Endodermal cell (in vitro differentiated cells): ENCODE data around the gene PIGQ. TPM values are rescaled to one million over a fixed set of nuclear protein-coding genes. Genes with fewer than 3 reads are reported as not detected.

Experiments used
- DNase-seq: peaks from one replicate; pipeline ENCODE4 v3.0.0-alpha.2; 2017
- H3K27ac ChIP-seq: 2 replicates; pipeline ENCODE4 v1.5.1; 2013; ENCODE audit warnings: mild to moderate bottlenecking, low read depth, low read length, moderate library complexity
- H3K27me3 ChIP-seq: 2 replicates; pipeline ENCODE4 v1.6.1; 2013; ENCODE audit warnings: mild to moderate bottlenecking, low read length, moderate library complexity; ENCODE audit not compliant: insufficient read depth, control insufficient read depth, poor library complexity, severe bottlenecking
- H3K36me3 ChIP-seq: 2 replicates; pipeline ENCODE4 v1.7.0; 2013; ENCODE audit warnings: mild to moderate bottlenecking, low read length, moderate library complexity; ENCODE audit not compliant: control insufficient read depth, insufficient read depth
- H3K4me1 ChIP-seq: one replicate; pipeline ENCODE4 v1.7.0; 2013; ENCODE audit warnings: low read length; ENCODE audit not compliant: control insufficient read depth, insufficient read depth
- H3K4me3 ChIP-seq: 2 replicates; pipeline ENCODE4 v1.5.1; 2013; ENCODE audit warnings: mild to moderate bottlenecking, low read length, moderate library complexity
- H3K9ac ChIP-seq: 2 replicates; pipeline ENCODE4 v1.6.1; 2013; ENCODE audit warnings: mild to moderate bottlenecking, low read length, moderate library complexity; ENCODE audit not compliant: poor library complexity, severe bottlenecking; ENCODE audit errors: extremely low read depth
- H3K9me3 ChIP-seq: 2 replicates; pipeline ENCODE4 v1.6.1; 2013; ENCODE audit warnings: mild to moderate bottlenecking, low read length, moderate library complexity; ENCODE audit not compliant: control insufficient read depth
- H3K27ac Mint-ChIP-seq: 2 replicates; pipeline ENCODE4 v1.8.0; 2020; ENCODE audit warnings: mixed read lengths
- H3K27me3 Mint-ChIP-seq: 2 replicates; pipeline ENCODE4 v1.8.0; 2021; ENCODE audit warnings: mild to moderate bottlenecking, mixed read lengths; ENCODE audit not compliant: insufficient read depth
- H3K36me3 Mint-ChIP-seq: 2 replicates; pipeline ENCODE4 v1.8.0; 2020; ENCODE audit warnings: low read depth, mixed read lengths
- H3K4me1 Mint-ChIP-seq: 2 replicates; pipeline ENCODE4 v1.8.0; 2020; ENCODE audit warnings: mixed read lengths
- H3K4me3 Mint-ChIP-seq: 2 replicates; pipeline ENCODE4 v1.8.0; 2020; ENCODE audit warnings: mild to moderate bottlenecking, moderate library complexity, mixed read lengths
- H3K9me3 Mint-ChIP-seq: 2 replicates; pipeline ENCODE4 v1.8.0; 2020; ENCODE audit warnings: mild to moderate bottlenecking, mixed read lengths
- CTCF ChIP-seq: fragments of 200-600 bp; sonication (generic); conservative IDR thresholded peaks from 2 replicates; pipeline ENCODE4 v1.5.0; 2021; ENCODE audit warnings: antibody characterized with exemption, mild to moderate bottlenecking
- WGBS, 2 experiments: methylation state at CpG; one replicate each; pipeline versions ENCODE4 v1.1.5 to v1.1.7; 2013; ENCODE audit warnings: missing lambda C conversion rate in 2 of 2, mixed read lengths in 1 of 2; ENCODE audit not compliant: insufficient coverage in 1 of 2, insufficient read length in 1 of 2; 5-methylcytosine and 5-hydroxymethylcytosine counted together
- microRNA-seq: library from miRNA; unstranded; fragments of <30 nt; microRNA quantifications from one replicate; pipeline ENCODE4 v1.2.0, GENCODE V29; 2020; ENCODE audit warnings: borderline microRNAs expressed
- total RNA-seq, 2 donors: library from RNA; stranded (reverse); fragmentation: NEBNext Ultra II Directional in 1 of 2; extraction: Animal tissue kit (Norgen Biotek cat#: 25700) in 1 of 2; gene quantifications; 2 replicates in 1 of 2; 3 replicates in 1 of 2; pipeline ENCODE4 v1.2.1, GENCODE V29; 2021

PIGQ gene
- total RNA-seq, 2 donors from 2014 or later, result 128 to 129 TPM

DNA sequence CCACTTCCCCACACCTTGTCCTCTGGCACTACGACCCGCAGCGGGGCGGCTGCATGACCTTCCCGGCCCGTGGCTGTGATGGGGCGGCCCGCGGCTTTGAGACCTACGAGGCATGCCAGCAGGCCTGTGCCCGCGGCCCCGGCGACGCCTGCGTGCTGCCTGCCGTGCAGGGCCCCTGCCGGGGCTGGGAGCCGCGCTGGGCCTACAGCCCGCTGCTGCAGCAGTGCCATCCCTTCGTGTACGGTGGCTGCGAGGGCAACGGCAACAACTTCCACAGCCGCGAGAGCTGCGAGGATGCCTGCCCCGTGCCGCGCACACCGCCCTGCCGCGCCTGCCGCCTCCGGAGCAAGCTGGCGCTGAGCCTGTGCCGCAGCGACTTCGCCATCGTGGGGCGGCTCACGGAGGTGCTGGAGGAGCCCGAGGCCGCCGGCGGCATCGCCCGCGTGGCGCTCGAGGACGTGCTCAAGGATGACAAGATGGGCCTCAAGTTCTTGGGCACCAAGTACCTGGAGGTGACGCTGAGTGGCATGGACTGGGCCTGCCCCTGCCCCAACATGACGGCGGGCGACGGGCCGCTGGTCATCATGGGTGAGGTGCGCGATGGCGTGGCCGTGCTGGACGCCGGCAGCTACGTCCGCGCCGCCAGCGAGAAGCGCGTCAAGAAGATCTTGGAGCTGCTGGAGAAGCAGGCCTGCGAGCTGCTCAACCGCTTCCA lies 63.7 kb downstream of the PIGQ start:
- Mint-ChIP-seq H3K36me3 (no peaks in the 10 kb centered on the region), H3K4me1 (no peaks in the 10 kb centered on the region), H3K4me3 (no peak overlapping the region), H3K27ac (no peak overlapping the region), H3K9me3 (no peaks in the 10 kb centered on the region), H3K27me3 (no peaks in the 10 kb centered on the region)
- no peaks in the 10 kb centered on the region for H3K27me3 ChIP-seq
- no peak overlapping the region for H3K27ac ChIP-seq
- H3K36me3 ChIP-seq, result no peaks in the 10 kb centered on the region
- H3K9ac ChIP-seq, result no peak overlapping the region
- TF ChIP-seq CTCF, result no peak
- H3K4me3 ChIP-seq, result no peak overlapping the region
- 96% methylated on average over 50 to 74 of the region's 74 CpGs for WGBS, 2 experiments
- peaks cover 9% of the 10 kb centered on the region for H3K4me1 ChIP-seq
- no peak for DNase-seq
- no peaks in the 10 kb centered on the region for H3K9me3 ChIP-seq

Small RNA genes within 50 kb of the gene (microRNA-seq; reads per million reads assigned to microRNA genes)
- gene MIR3176 (not detected), gene MIR5587 (not detected)

Other genes with a start within 250 kb of the PIGQ start
- 10 to 100 TPM; 36.5 to 37.3 TPM for gene AXIN1, start 217.2 kb upstream of the PIGQ start, total RNA-seq
- 100 to 1,000 TPM; 137 to 138 TPM for gene MRPL28, start 199.4 kb upstream of the PIGQ start, total RNA-seq
- gene PGAP6, start 188.0 kb upstream of the PIGQ start, total RNA-seq, result 100 to 1,000 TPM; 104 to 115 TPM
- gene NME4, start 172.8 kb upstream of the PIGQ start, total RNA-seq, result 100 to 1,000 TPM; 274 to 350 TPM
- 10 to 100 TPM; 31.8 to 43.5 TPM for gene DECR2, start 168.1 kb upstream of the PIGQ start, total RNA-seq
- 10 to 100 TPM; 62.7 to 68.9 TPM for gene RAB11FIP3, start 144.3 kb upstream of the PIGQ start, total RNA-seq
- 10 to 100 TPM; 55.3 to 76.1 TPM for gene CAPN15, start 42.3 kb upstream of the PIGQ start, total RNA-seq
- gene PRR35, start 9.6 kb upstream of the PIGQ start, total RNA-seq, result under 1 TPM; 0.29 to 0.62 TPM
- 1 to 10 TPM; 1.1 TPM for gene NHLRC4, start 3.0 kb upstream of the PIGQ start, total RNA-seq
- 10 to 100 TPM; 21.3 to 25.9 TPM for gene RAB40C, start 20.1 kb downstream of the PIGQ start, total RNA-seq
- gene WFIKKN1, start 61.0 kb downstream of the PIGQ start, total RNA-seq, result 10 to 100 TPM in 1 of 2 donors, 1 to 10 TPM in 1; 7.7 to 11.6 TPM
- gene METTL26, start 66.3 kb downstream of the PIGQ start, total RNA-seq, result 10 to 100 TPM; 72.1 to 79.8 TPM
- gene MCRIP2, start 71.9 kb downstream of the PIGQ start, total RNA-seq, result 10 to 100 TPM; 22.8 to 34.2 TPM
- 100 to 1,000 TPM; 112 to 120 TPM for gene WDR90, start 79.4 kb downstream of the PIGQ start, total RNA-seq
- gene RHOT2, start 98.2 kb downstream of the PIGQ start, total RNA-seq, result 100 to 1,000 TPM; 180 to 193 TPM
- gene RHBDL1, start 105.7 kb downstream of the PIGQ start, total RNA-seq, result 1 to 10 TPM; 3.7 to 5.1 TPM
- gene STUB1, start 110.4 kb downstream of the PIGQ start, total RNA-seq, result 100 to 1,000 TPM; 105 to 124 TPM
- 10 to 100 TPM; 48.8 to 55.6 TPM for gene JMJD8, start 114.4 kb downstream of the PIGQ start, total RNA-seq
- 10 to 100 TPM; 20.8 to 21.5 TPM for gene WDR24, start 120.4 kb downstream of the PIGQ start, total RNA-seq
- gene FBXL16, start 135.8 kb downstream of the PIGQ start, total RNA-seq, result 1 to 10 TPM in 1 of 2 donors, under 1 TPM in 1; 0.38 to 2.2 TPM
- 10 to 100 TPM; 33.4 to 38.5 TPM for gene METRN, start 145.2 kb downstream of the PIGQ start, total RNA-seq
- 10 to 100 TPM; 36.9 to 40.6 TPM for gene ANTKMT, start 151.2 kb downstream of the PIGQ start, total RNA-seq
- gene CCDC78, start 156.5 kb downstream of the PIGQ start, total RNA-seq, result 1 to 10 TPM; 6.5 to 8.1 TPM
- gene HAGHL, start 157.1 kb downstream of the PIGQ start, total RNA-seq, result 10 to 100 TPM in 1 of 2 donors, 1 to 10 TPM in 1; 8.9 to 11.4 TPM
- gene CIAO3, start 171.0 kb downstream of the PIGQ start, total RNA-seq, result 10 to 100 TPM; 41.4 to 43.3 TPM
- gene MSLN, start 190.8 kb downstream of the PIGQ start, total RNA-seq, result under 1 TPM; 0.42 to 0.86 TPM
- 10 to 100 TPM; 24.1 to 34.4 TPM for gene RPUSD1, start 218.4 kb downstream of the PIGQ start, total RNA-seq
- gene CHTF18, start 218.7 kb downstream of the PIGQ start, total RNA-seq, result 100 to 1,000 TPM; 158 to 169 TPM
- gene GNG13, start 230.8 kb downstream of the PIGQ start, total RNA-seq, result not detected